Mesendoderm (in vitro differentiated cells): ENCODE results near the gene ZNF746.

Experiments
- DNase-seq: peaks from one replicate; pipeline ENCODE4 v3.0.0; 2013
- H2AK5ac ChIP-seq: 2 replicates; pipeline ENCODE4 v1.6.1; 2013; ENCODE audit warnings: low read length, inconsistent platforms
- H2BK120ac ChIP-seq: 2 replicates; pipeline ENCODE4 v1.6.1; 2013; ENCODE audit warnings: low read depth, mild to moderate bottlenecking, low read length, moderate library complexity, mixed read lengths
- H2BK15ac ChIP-seq: replicated peaks from 2 replicates; pipeline ENCODE4 v1.6.1; 2013; ENCODE audit warnings: low read depth, mild to moderate bottlenecking, moderate library complexity
- H2BK5ac ChIP-seq: 2 replicates; pipeline ENCODE4 v1.6.1; 2013; ENCODE audit warnings: low read length, inconsistent platforms
- H3K18ac ChIP-seq: 2 replicates; pipeline ENCODE4 v1.6.1; 2013; ENCODE audit warnings: mild to moderate bottlenecking, low read length, mixed read lengths
- H3K23ac ChIP-seq: one replicate; pipeline ENCODE4 v1.6.1; 2013; ENCODE audit warnings: low read length
- H3K27ac ChIP-seq: 2 replicates; pipeline ENCODE4 v1.5.1; 2013; ENCODE audit warnings: low read depth, mild to moderate bottlenecking, inconsistent platforms, low read length, moderate library complexity
- H3K27me3 ChIP-seq: 2 replicates; pipeline ENCODE4 v1.6.1; 2013; ENCODE audit warnings: low read length, control low read depth, mild to moderate bottlenecking, inconsistent platforms; ENCODE audit not compliant: insufficient read depth, poor library complexity
- H3K36me3 ChIP-seq: 2 replicates; pipeline ENCODE4 v1.6.1; 2013; ENCODE audit warnings: low read length, inconsistent platforms; ENCODE audit not compliant: control insufficient read depth, insufficient read depth
- H3K4ac ChIP-seq: one replicate; pipeline ENCODE4 v1.6.1; 2013; ENCODE audit warnings: low read depth, mild to moderate bottlenecking, low read length, moderate library complexity
- H3K4me1 ChIP-seq: 2 replicates; pipeline ENCODE4 v1.6.1; 2013; ENCODE audit warnings: low read depth, low read length, inconsistent platforms; ENCODE audit not compliant: control insufficient read depth
- H3K4me2 ChIP-seq: 2 replicates; pipeline ENCODE4 v1.6.1; 2013; ENCODE audit warnings: low read length
- H3K4me3 ChIP-seq: 2 replicates; pipeline ENCODE4 v1.5.1; 2013; ENCODE audit warnings: mild to moderate bottlenecking, low read length
- H3K56ac ChIP-seq: one replicate; pipeline ENCODE4 v1.6.1; 2013; ENCODE audit warnings: low read length
- H3K79me1 ChIP-seq: 2 replicates; pipeline ENCODE4 v1.6.1; 2013; ENCODE audit warnings: low read length, inconsistent platforms
- H3K79me2 ChIP-seq: 2 replicates; pipeline ENCODE4 v1.6.1; 2013; ENCODE audit warnings: mild to moderate bottlenecking, low read length; ENCODE audit not compliant: control insufficient read depth, insufficient read depth
- H3K9ac ChIP-seq: 2 replicates; pipeline ENCODE4 v1.6.1; 2013; ENCODE audit warnings: low read length, inconsistent platforms
- H4K5ac ChIP-seq: one replicate; pipeline ENCODE4 v1.6.1; 2013; ENCODE audit warnings: low read length
- H4K8ac ChIP-seq: one replicate; pipeline ENCODE4 v1.6.1; 2013; ENCODE audit warnings: low read depth, mild to moderate bottlenecking, control low read depth, low read length, moderate library complexity
- WGBS: extraction: QIAGEN DNeasy Blood & Tissue Kit; methylation state at CpG from one replicate; pipeline ENCODE4 v1.1.7; 2013; ENCODE audit warnings: low lambda C conversion rate, missing lambda C conversion rate; ENCODE audit not compliant: insufficient coverage; ENCODE audit errors: extremely low coverage; 5-methylcytosine and 5-hydroxymethylcytosine counted together

ZNF746 gene

GRCh38 chr7:149460493-149461277 is 36.9 kb downstream of the ZNF746 start, which contains the start of gene ZNF777:
Gene ZNF777, minus strand, starts transcription at chr7:149461062. Its CDS starts 5,040 bp downstream, at chr7:149456022.
- H3K36me3 ChIP-seq = no peaks in the 10 kb centered on the region
- no peaks in the 10 kb centered on the region for H3K4me1 ChIP-seq
- peak within 1 kb of the TSS; percentile 65 for H3K4me2 ChIP-seq
- H3K23ac ChIP-seq = no peak within 1 kb of the TSS
- no peak within 1 kb of the TSS for H4K5ac ChIP-seq
- peak within 1 kb of the TSS; percentile 71 for H3K18ac ChIP-seq
- no peaks in the 10 kb centered on the region for H3K79me1 ChIP-seq
- peak; percentile 93 for DNase-seq
- H2BK5ac ChIP-seq = no peak within 1 kb of the TSS
- no peak within 1 kb of the TSS for H2BK120ac ChIP-seq
- H3K27me3 ChIP-seq = no peaks in the 10 kb centered on the region
- no peak within 1 kb of the TSS for H3K27ac ChIP-seq
- H3K4ac ChIP-seq = peak within 1 kb of the TSS; percentile 86
- no peak within 1 kb of the TSS for H4K8ac ChIP-seq
- peak within 1 kb of the TSS; percentile 57 for H3K4me3 ChIP-seq
- no CpG with 5 or more reads among the region's 64 CpGs for WGBS
- no peak within 1 kb of the TSS for H2AK5ac ChIP-seq
- H2BK15ac ChIP-seq = no peak within 1 kb of the TSS
- H3K79me2 ChIP-seq = no peaks in the 10 kb centered on the region
- H3K9ac ChIP-seq = peak within 1 kb of the TSS; percentile 77
- H3K56ac ChIP-seq = peak within 1 kb of the TSS; percentile 92

GRCh38 chr7:149459540-149460452 is 37.8 kb downstream of the ZNF746 start:
- no peaks in the 10 kb centered on the region for H3K79me1 ChIP-seq
- H3K4me3 ChIP-seq = peak overlapping the region; percentile 23
- peak; percentile 14 for DNase-seq

GRCh38 chr7:149459201-149459539 is 38.4 kb downstream of the ZNF746 start:
- Histone ChIP-seq H3K4ac (no peak overlapping the region), H3K4me3 (no peak overlapping the region), H4K5ac (no peak overlapping the region), H3K4me1 (no peaks in the 10 kb centered on the region), H3K27ac (no peak overlapping the region), H3K79me1 (no peaks in the 10 kb centered on the region), H4K8ac (no peak overlapping the region), H3K4me2 (no peak overlapping the region), H2AK5ac (no peak overlapping the region), H3K27me3 (no peaks in the 10 kb centered on the region), H3K79me2 (no peaks in the 10 kb centered on the region), H2BK15ac (no peak overlapping the region), H2BK120ac (no peak overlapping the region), H3K36me3 (no peaks in the 10 kb centered on the region), H3K56ac (peak overlapping the region; percentile 47), H3K9ac (no peak overlapping the region), H2BK5ac (no peak overlapping the region), H3K18ac (no peak overlapping the region), H3K23ac (no peak overlapping the region)
- WGBS = no CpG with 5 or more reads among the region's 17 CpGs
- no peak for DNase-seq

More at GRCh38 chr7:149459540-149460452, 37.8 kb downstream of the ZNF746 start:
- H2BK5ac ChIP-seq = no peak overlapping the region
- no peak overlapping the region for H3K27ac ChIP-seq
- no peaks in the 10 kb centered on the region for H3K36me3 ChIP-seq
- peak overlapping the region; percentile 86 for H3K4ac ChIP-seq
- H3K23ac ChIP-seq = no peak overlapping the region
- H2BK15ac ChIP-seq = no peak overlapping the region
- H3K4me1 ChIP-seq = no peaks in the 10 kb centered on the region
- H3K56ac ChIP-seq = peak overlapping the region; percentile 47
- no peak overlapping the region for H2BK120ac ChIP-seq
- no peaks in the 10 kb centered on the region for H3K27me3 ChIP-seq
- no peak overlapping the region for H4K8ac ChIP-seq
- peak overlapping the region; percentile 77 for H3K9ac ChIP-seq
- peak overlapping the region; percentile 71 for H3K18ac ChIP-seq
- peak overlapping the region; percentile 44 for H3K4me2 ChIP-seq
- H4K5ac ChIP-seq = no peak overlapping the region
- no peak overlapping the region for H2AK5ac ChIP-seq
- no CpG with 5 or more reads among the region's 145 CpGs for WGBS
- no peaks in the 10 kb centered on the region for H3K79me2 ChIP-seq

GRCh38 chr7:149458235-149458634 is 39.4 kb downstream of the ZNF746 start:
- no peak overlapping the region for H3K9ac ChIP-seq
- no peak overlapping the region for H3K4me2 ChIP-seq
- H3K18ac ChIP-seq = no peak overlapping the region
- H2BK120ac ChIP-seq = no peak overlapping the region
- no peak overlapping the region for H3K4ac ChIP-seq
- no peak overlapping the region for H3K23ac ChIP-seq
- H3K4me3 ChIP-seq = no peak overlapping the region
- no peak overlapping the region for H4K5ac ChIP-seq
- H3K4me1 ChIP-seq = no peaks in the 10 kb centered on the region
- H2AK5ac ChIP-seq = no peak overlapping the region
- H3K36me3 ChIP-seq = no peaks in the 10 kb centered on the region
- H4K8ac ChIP-seq = no peak overlapping the region
- H3K27me3 ChIP-seq = no peaks in the 10 kb centered on the region
- H3K27ac ChIP-seq = no peak overlapping the region
- H3K79me1 ChIP-seq = no peaks in the 10 kb centered on the region
- no peak overlapping the region for H2BK5ac ChIP-seq
- no peaks in the 10 kb centered on the region for H3K79me2 ChIP-seq
- H3K56ac ChIP-seq = no peak overlapping the region
- no CpG with 5 or more reads among the region's 3 CpGs for WGBS
- peak; percentile 26 for DNase-seq
- H2BK15ac ChIP-seq = no peak overlapping the region

- Histone ChIP-seq H3K79me1 (no peaks in the 10 kb centered on the region), H2AK5ac (no peak overlapping the region), H3K79me2 (no peaks in the 10 kb centered on the region), H3K27ac (no peak overlapping the region), H3K56ac (no peak overlapping the region), H3K4ac (no peak overlapping the region), H2BK5ac (no peak overlapping the region), H3K9ac (no peak overlapping the region), H3K27me3 (no peaks in the 10 kb centered on the region), H3K4me1 (no peaks in the 10 kb centered on the region), H3K23ac (no peak overlapping the region), H4K5ac (no peak overlapping the region), H3K36me3 (no peaks in the 10 kb centered on the region), H4K8ac (no peak overlapping the region), H3K4me2 (no peak overlapping the region), H3K18ac (no peak overlapping the region), H2BK120ac (no peak overlapping the region), H2BK15ac (no peak overlapping the region), H3K4me3 (no peak overlapping the region)
- no peak for DNase-seq
- WGBS = no CpG with 5 or more reads among the region's 1 CpG
These were observed 39.8 kb downstream of the ZNF746 start for GRCh38 chr7:149457766-149458165.
